ENCODE measurements around the gene ZDHHC13. TPM values are rescaled to one million over a fixed set of nuclear protein-coding genes. Genes with fewer than 3 reads are reported as not detected.
"Not testable (repeated sequence)": the region's sequence is repeated elsewhere in the genome, so short reads cannot be mapped to it uniquely, and the experiment has no call there.

Gene ZDHHC13
- total and polyA plus RNA-seq, 9 donors: 5.7 to 15.4 (median 9.0) TPM

DNA sequence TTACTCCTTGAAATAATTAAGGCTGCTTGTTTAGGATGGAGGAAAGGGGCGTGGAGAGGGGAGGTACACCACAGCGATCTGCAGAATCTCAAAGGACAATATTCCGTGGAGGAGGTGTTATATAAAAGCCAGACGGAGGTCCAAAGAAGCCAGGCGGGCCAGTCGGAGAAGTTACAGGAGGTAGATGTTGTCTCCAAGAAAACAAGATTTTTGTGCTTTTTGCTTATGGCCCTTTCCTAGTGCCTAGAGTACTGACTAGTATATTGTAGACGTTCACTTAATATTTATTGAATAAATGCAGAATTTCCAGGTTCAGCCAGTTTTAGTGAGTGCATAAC, 761 bp downstream of the ZDHHC13 start:
- Histone ChIP-seq H3K27me3 (no peaks in the 10 kb centered on the region), H3K36me3 (no peaks in the 10 kb centered on the region), H3K4me3 (peak overlapping the region; percentile 64), H3K9me3 (no peaks in the 10 kb centered on the region), H3K4me1 (ENCODE audit: insufficient read depth) (peaks cover 3% of the 10 kb centered on the region), H3K27ac (no peak overlapping the region)
- WGBS, 3 donors: 6 to 8% (median 7%) methylated on average over 7 of the region's 7 CpGs
- intact Hi-C loops (cut with DNase I): no loop called here
- TF ChIP-seq, protein P1, sequence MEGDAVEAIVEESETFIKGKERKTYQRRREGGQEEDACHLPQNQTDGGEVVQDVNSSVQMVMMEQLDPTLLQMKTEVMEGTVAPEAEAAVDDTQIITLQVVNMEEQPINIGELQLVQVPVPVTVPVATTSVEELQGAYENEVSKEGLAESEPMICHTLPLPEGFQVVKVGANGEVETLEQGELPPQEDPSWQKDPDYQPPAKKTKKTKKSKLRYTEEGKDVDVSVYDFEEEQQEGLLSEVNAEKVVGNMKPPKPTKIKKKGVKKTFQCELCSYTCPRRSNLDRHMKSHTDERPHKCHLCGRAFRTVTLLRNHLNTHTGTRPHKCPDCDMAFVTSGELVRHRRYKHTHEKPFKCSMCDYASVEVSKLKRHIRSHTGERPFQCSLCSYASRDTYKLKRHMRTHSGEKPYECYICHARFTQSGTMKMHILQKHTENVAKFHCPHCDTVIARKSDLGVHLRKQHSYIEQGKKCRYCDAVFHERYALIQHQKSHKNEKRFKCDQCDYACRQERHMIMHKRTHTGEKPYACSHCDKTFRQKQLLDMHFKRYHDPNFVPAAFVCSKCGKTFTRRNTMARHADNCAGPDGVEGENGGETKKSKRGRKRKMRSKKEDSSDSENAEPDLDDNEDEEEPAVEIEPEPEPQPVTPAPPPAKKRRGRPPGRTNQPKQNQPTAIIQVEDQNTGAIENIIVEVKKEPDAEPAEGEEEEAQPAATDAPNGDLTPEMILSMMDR (IDR thresholded peaks at IDR 0.05): no peak
- TF ChIP-seq EP300 (IDR thresholded peaks at IDR 0.05) (no peak), POLR2A (IDR thresholded peaks at IDR 0.05) (no peak)
- no peak for DNase-seq

GRCh38 chr11:19121646-19122045, 4.7 kb downstream of the ZDHHC13 start:
- TF ChIP-seq, protein P1 (IDR thresholded peaks at IDR 0.05): no peak
- TF ChIP-seq EP300 (IDR thresholded peaks at IDR 0.05) (no peak), POLR2A (IDR thresholded peaks at IDR 0.05) (no peak)
- no peaks in the 10 kb centered on the region for H3K27me3 ChIP-seq
- intact Hi-C loops (cut with DNase I): no loop called here
- 54 to 67% (median 63%) methylated on average over 2 of the region's 2 CpGs for WGBS, 3 donors
- H3K4me1 ChIP-seq (ENCODE audit: insufficient read depth): peaks cover 2% of the 10 kb centered on the region
- DNase-seq: no peak
- no peaks in the 10 kb centered on the region for H3K9me3 ChIP-seq
- no peaks in the 10 kb centered on the region for H3K36me3 ChIP-seq
- H3K27ac ChIP-seq: no peak overlapping the region
- H3K4me3 ChIP-seq: no peak overlapping the region

DNA sequence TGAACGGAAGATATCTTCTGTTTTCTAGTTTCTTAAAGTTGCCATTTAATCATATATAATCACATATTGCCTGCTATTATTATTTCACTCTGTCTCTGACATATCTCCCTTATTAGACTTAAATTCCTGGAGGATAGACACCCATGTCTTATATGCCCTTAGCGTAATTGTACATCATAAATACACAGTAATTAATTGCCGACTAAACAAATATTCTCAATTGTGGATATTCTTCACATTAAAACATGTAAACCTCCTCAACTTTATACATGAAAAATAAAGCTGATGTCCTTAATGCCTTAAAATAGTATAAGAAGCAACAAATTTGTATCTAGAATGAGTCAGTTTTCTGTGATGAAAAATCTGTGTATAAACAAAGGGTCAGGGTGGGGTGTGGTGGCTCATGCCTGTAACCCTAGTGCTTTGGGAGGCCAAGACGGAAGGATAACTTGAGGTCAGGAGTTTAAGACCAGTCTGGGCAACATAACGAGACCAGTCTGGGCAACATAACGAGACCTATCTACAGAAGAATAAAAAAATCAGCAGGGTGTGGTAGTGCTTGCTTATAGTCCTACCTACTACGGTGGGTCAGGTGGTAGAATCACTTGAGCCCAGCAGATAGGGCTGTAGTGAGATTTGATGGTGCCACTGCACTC, 6.1 kb downstream of the ZDHHC13 start:
- intact Hi-C loops (cut with DNase I): no loop called here
- WGBS, 3 donors: 96 to 97% (median 96%) methylated on average over 7 of the region's 7 CpGs
- DNase-seq: no peak
- H3K4me1 ChIP-seq (ENCODE audit: insufficient read depth): no peaks in the 10 kb centered on the region
- H3K4me3 ChIP-seq: no peak overlapping the region
- no peak overlapping the region for H3K27ac ChIP-seq
- no peaks in the 10 kb centered on the region for H3K27me3 ChIP-seq
- H3K36me3 ChIP-seq: no peaks in the 10 kb centered on the region
- no peaks in the 10 kb centered on the region for H3K9me3 ChIP-seq
- TF ChIP-seq, protein P1 (IDR thresholded peaks at IDR 0.05): no peak
- no peak for TF ChIP-seq EP300 (IDR thresholded peaks at IDR 0.05)
- no peak for TF ChIP-seq POLR2A (IDR thresholded peaks at IDR 0.05)

DNA sequence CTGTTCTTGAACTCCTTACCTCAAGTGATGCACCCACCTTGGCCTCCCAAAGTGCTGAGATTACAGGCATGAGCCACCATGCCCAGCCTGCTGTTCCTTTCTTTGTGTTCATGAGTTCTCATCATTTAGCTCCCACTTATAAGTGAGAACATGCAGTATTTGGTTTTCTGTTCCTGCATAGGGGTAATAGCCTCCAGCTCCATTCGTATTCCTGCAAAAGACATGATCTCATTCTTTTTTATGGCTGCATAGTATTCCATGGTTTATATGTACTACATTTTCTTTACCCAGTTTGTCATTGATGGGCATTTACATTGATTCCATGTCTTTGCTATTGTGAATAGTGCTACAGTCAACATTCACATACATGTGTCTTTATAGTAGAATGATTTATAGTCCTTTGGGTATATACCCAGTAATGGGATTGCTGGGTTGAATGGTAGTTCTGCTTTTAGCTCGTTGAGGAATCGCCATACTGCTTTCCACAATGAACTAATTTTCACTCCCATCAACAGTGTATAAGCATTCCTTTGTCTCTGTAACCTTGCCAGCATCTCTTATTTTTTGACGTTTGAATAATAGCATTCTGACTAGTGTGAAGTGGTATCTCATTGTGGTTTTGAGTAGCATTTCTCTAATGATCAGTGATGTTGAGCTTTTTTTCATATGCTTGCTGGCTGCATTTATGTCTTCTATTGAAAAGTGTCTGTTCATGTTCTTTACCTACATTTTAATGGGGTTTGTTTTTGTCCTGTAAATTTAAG, 9.8 kb downstream of the ZDHHC13 start:
- intact Hi-C loops (cut with DNase I); H3K36me3 ChIP-seq; H3K4me1 ChIP-seq (ENCODE audit: insufficient read depth); H3K27ac ChIP-seq; H3K4me3 ChIP-seq; H3K27me3 ChIP-seq; DNase-seq; H3K9me3 ChIP-seq: not testable (repeated sequence)
- 90 to 96% (median 92%) methylated on average over 4 of the region's 4 CpGs for WGBS, 3 donors

- Histone ChIP-seq H3K9me3 (no peaks in the 10 kb centered on the region), H3K27me3 (no peaks in the 10 kb centered on the region), H3K36me3 (no peaks in the 10 kb centered on the region), H3K4me1 (ENCODE audit: insufficient read depth) (no peaks in the 10 kb centered on the region), H3K27ac (no peak overlapping the region), H3K4me3 (no peak overlapping the region)
- TF ChIP-seq, protein P1 (IDR thresholded peaks at IDR 0.05): no peak
- TF ChIP-seq POLR2A (IDR thresholded peaks at IDR 0.05) (no peak), EP300 (IDR thresholded peaks at IDR 0.05) (no peak)
- DNase-seq: no peak
- intact Hi-C loops (cut with DNase I): no loop called here
- WGBS, 3 donors: 98 to 100% (median 100%) methylated on average over 1 of the region's 1 CpG
These were observed 17.0 kb downstream of the ZDHHC13 start for GRCh38 chr11:19134004-19134403.

- H3K9me3 ChIP-seq; H3K27ac ChIP-seq; DNase-seq; H3K36me3 ChIP-seq; H3K4me1 ChIP-seq (ENCODE audit: insufficient read depth); H3K27me3 ChIP-seq; H3K4me3 ChIP-seq; intact Hi-C loops (cut with DNase I): not testable (repeated sequence)
- WGBS, 3 donors: 96 to 99% (median 99%) methylated on average over 4 of the region's 4 CpGs
These were observed 19.9 kb downstream of the ZDHHC13 start for GRCh38 chr11:19136884-19137283.
